ENCODE data around the gene EGF.
"Not testable (repeated sequence)": the region's sequence is repeated elsewhere in the genome, so short reads cannot be mapped to it uniquely, and the experiment has no call there.

The EGF gene

DNA sequence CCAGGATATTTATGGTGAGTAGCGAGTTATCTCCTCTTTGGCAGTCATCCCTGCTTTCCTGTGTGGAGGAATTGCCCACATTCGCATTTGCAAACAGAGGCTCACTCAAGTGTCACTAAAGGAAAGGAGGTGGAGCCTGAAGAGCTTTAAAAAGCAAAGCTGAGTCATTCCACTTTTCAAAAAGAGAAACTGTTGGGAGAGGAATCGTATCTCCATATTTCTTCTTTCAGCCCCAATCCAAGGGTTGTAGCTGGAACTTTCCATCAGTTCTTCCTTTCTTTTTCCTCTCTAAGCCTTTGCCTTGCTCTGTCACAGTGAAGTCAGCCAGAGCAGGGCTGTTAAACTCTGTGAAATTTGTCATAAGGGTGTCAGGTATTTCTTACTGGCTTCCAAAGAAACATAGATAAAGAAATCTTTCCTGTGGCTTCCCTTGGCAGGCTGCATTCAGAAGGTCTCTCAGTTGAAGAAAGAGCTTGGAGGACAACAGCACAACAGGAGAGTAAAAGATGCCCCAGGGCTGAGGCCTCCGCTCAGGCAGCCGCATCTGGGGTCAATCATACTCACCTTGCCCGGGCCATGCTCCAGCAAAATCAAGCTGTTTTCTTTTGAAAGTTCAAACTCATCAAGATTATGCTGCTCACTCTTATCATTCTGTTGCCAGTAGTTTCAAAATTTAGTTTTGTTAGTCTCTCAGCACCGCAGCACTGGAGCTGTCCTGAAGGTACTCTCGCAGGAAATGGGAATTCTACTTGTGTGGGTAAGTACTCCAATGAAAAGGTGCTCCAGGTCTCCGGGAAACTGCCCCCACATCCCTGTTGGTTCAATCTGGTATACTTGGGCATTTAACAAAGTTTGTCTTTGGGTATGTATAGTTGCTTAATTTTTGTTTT is at the start of gene EGF:
Gene EGF, plus strand, starts transcription at position 178 of the 890 bp plus-strand sequence. Its CDS starts 453 bp downstream, at position 631.
- no peak for DNase-seq

DNA sequence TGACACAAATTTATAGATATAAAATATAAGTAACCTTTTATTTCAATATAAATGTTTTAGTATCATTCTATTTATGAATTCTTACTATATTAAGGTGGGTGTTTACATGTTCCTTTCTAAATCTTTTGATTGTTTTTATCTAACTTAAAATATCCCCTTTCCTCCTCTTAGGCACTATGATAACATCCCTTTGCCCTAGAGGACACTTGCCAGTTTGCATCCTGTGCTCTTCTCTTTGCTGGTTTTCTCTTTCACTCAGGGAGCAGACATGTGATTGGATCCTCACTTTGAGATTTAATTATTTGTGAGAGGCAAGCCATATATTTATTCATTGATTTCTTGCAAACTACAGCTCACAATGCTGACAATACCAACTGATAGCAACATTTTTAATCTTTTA is 48.5 kb upstream of the EGF start:
- no peak for DNase-seq

DNA sequence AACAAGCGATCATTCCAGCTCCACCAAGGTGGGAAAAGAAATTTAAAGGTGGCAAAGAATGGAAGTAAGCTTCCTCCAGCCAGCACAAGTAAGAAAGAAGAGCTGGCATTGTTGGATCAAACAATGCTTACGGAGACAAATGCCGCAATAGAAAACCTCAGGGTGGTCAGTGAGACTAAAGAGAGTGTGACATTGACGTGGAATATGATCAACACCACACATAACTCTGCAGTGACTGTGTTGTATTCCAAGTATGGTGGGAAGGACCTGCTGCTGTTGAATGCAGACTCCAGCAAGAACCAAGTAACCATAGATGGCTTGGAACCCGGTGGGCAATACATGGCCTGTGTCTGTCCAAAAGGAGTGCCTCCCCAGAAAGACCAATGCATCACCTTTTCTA is 42.6 kb upstream of the EGF start:
- no peak for DNase-seq

DNA sequence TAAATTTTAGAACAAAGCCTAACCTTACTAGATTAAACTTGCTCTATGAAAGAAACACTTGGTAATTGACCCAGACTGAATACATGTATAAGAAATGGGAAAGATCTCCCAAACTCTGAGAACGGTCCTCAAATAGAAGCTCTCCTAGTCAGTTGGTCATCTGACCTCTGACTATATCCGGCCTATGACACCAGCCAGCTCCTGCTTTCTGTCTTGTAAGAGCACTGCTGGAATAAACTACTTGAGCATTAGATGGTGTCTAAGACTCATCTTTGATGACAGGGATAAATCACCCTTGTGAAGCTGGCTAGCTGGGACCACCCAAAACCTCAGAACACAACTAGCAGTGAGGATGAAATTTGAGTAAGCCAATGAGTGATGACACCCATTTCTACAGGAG is 40.6 kb upstream of the EGF start:
- DNase-seq, result no peak

DNA sequence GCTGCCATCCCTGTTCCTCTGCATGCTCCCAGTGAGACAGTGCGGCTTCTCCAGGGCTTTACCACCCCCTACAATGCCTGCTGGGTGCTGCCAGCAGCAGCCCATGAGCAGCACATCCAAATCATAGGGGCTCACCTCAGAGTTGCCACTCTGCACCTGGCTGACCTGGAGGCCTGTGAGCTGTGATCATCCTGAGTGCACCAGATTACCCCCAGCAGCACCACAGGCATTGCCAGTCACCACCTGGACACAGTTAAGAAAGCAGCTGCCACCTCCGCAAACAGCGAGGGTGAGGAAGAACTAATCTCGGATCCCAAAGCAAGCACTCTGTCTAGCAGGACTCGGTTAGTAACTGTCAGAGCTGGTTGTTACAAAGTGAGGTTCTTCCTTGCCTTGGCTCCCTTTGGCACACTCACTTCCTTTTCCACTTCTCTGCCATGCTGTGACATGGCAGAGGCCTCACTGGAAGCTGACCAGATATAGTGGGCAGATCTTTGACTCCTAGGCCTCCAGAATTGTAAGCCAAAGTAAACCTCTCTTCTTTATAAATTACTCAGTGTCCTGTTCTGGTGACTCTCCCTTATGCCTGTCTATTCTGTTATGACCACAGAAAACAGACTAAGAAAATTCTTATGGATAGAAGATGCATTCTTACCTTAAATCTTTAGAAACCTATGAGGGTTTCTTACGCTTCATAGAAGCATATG is 39.6 kb upstream of the EGF start:
- no peak for DNase-seq

DNA sequence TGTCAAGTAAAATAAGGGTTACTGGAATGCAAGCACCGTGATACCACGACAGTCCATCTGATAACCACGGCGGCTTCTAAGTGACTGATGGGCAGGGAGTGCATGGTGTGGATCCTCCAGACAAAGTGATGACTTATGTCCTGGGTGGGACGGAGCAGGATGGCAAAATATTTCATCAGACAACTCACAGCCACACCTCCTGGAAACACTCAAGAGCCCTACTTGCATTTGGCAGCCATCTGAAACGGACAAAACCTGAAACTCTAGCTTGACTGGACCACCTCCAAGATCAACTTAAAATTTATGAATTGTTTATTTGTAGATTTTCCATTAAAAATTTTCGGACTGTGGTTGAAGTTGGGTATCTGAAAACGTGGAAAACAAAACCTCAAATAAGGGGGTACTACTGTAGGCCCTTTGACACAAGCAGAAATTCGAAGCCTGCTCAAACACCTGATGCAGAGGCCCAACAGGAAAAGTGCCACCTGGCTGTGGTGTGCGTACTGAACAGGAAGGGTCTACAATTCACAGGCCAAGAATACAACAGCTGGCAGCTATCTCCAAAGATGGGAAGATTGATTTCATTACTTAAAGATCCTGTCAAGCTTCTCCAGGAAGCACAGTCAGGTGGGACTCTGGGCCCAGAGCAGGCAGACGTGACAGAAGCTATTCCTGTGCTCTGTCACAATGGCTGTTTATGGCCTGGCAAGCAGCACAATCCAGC is 38.7 kb upstream of the EGF start:
- DNase-seq, result no peak

DNA sequence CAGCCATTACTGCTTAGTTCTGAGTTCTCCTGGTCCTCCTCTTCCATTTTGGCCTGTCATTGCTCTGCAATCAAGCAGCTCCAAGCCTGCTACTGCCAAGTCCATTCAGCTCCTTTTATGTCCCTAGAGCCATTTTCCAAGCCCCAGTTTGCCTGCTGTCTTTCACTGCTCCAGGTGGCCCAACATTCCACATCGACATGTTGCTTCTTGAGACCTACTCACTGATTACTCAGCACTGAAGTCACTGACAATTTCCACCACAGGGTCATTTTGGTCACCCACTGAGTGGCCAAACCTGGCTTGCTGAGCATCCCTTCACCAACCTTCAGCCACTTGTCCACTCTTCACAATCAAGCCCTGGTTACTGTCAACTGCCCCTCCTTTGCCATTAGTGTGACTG is 37.6 kb upstream of the EGF start:
- DNase-seq, result no peak

DNA sequence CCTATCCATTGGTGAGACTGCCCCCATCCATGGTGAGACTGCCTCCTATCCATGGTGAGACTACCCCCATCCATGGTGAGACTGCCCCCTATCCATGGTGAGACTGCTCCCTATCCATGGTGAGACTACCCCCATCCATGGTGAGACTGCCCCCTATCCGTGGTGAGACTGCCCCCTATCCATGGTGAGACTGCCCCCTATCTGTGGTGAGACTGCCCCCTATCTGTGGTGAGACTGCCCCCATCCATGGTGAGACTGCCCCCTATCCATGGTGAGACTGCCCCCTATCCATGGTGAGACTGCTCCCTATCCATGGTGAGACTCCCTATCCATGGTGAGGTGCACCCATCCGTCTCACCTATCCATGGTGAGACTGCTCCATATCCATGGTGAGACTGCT is 37.1 kb upstream of the EGF start:
- not testable (repeated sequence) for DNase-seq

DNA sequence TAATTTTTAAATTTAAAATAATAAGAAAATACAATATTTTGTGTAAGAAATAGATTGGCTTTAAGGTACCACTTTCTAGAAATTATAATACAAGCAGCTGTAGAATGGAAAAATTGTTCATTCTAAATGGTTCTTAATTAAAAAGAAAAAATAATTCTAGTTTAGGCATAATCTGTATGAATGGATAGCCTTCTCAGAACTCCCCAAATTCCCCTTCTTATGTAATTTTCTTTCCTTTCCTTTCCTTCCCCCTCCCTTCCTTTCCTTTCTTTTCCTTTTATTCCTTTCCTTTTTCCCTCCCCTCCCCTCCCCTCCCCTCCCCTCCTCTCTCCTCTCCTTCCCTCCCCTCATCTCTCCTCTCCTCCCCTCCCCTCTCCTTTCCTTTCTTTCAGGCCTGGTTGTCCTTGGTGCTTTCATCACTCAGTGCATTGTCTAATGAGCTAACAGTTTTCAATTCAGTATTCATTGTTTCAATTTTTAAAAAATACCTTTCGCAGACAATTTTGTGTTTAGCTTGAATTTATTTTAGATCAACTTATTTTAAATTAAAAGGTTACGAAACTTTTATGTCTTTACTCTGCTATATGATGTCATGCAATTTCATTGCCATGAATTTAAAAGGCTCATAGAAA is 35.9 kb upstream of the EGF start:
- DNase-seq, result no peak

DNA sequence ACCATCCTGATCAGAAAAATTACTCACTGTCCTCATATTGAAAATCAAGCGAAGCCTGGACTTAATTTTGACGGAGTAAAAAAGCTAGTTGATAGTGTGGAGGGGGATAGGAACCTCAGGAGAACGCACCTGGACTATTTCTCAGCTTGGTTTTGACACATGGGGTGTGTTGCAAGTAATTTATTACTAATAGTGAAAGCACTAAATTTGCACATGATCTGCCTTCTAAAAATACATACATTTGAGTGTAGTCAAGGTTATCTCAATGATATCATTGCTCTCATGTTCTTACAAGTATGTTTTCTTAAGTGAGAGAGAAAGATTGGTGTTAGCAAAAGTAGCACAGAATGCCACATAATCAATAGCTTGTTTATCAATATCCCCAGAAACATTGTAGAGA is 35.3 kb upstream of the EGF start:
- DNase-seq, result no peak

DNA sequence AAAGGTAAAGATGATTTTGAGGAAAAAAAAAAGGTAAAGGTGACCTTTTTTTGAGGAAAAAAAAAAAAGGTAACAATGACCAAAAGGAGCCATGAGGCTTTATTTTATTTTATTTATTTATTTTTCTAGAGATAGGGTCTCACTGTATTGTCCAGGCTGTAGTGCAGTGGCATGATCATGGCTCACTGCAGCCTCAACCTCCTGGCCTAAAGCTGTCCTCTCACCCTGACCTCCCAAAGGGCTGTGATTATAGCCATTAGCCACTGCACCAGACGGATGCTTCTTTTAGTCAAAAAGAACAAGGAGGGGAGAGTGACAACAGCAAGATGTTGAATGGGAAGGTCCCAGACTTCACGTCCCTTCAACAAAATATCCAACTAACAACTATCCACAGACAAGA is 34.3 kb upstream of the EGF start:
- DNase-seq, result no peak

DNA sequence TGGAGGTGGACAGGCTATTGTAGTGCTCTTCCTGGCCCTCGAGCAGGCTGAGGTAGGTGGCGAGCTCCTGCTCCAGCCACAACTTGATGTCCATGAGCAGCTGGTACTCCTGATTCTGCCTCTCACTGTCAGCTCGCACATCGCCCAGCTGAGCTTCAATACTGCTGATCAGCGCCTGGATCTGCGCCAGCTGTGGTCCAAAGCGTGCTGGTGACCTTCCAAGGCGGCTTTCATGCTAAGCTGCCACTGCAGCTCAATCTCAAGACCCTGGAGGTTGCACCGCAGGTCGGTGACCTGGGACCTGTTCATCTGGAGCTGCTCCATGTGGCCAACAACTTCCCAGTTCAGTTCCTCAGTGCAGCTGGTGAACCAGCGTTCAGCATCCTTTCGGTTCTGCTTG is 33.6 kb upstream of the EGF start:
- no peak for DNase-seq

DNA sequence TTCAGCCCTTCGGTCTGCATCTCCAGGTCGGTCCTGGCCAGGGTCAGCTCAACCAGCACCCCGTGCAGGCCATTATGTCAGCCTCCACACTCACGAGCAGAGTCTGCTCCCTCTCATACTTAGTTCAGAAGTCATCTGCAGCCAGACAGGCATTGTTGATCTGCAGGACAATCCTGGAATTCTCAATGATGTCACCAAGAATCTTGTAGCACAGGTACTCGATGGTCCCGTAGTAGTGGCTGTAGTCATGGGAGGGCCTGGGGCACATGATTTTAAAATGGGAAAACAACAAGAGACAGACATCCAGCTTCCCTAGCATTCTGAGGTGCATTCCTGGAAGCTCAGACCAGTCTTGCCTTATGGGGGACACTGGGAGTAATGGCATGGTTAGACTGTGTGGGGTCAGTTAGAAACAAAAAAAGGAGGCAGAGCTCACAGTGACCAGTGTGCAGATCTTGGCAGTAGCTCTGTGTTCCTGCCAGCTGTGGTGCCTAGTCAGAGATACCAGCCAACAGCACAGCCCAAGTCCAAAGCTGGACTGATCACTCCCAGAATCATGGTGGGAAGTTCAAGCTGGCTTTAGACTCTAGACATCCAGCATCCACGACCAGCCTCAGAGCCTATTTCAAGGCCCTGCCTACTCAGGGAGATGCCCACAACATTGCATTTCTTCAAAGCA is 32.9 kb upstream of the EGF start:
- DNase-seq, result no peak

DNA sequence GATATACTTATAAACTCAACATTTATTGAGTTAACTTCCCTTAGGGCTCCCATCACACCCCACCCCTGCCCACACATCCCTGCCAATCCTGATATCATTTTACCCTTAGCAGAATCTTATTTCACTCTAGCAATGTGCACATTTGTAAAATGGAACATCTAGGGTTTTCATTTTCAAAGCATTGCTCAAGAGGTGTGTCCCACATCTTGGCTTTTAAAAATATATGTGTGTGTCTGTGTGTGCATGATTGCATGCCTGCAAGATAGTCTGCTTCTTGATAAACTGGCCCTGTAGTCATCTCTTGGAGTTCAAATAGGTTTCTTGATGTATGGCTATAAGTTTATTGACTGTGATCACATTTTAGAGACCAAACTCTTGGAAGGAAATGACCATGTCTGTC is 26.4 kb upstream of the EGF start:
- no peak for DNase-seq

DNA sequence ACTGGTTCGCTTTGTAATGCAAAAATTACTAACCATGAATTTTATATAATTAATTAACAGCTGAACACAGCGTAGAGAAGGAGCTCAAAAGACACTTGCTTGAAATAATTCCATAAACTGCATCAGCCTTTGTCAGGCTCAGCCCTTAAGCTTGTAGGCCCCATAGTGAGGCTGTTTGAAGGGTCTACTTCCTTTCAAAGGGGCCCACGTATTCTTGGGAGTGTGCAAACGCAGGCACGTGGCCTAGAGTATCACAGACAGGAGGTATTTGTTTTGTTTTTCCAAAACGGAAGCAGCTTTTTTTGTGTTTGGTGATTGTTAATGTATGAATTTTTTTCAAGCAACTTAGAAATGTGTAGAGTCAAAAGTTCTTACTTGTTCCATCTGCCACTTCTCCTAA is 25.6 kb upstream of the EGF start:
- DNase-seq, result no peak

DNA sequence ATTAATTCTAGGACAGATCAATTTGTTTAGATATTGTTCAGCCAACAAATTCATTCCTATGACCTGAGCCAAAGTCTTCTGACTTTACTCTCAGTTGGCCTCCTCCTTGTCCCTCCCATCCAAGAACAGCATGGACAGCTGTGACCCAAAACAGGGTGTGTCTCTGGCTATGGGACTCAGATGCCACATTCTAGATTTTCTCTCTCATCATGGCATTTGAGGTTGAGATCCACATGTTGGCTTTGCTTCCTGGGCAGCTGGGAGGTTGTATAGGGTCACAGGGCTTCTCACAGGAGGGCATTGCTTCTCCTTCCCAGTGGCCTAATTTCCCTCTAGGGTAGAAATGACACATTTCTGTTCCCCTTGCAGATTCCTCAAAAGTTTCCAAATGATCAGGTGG is 22.6 kb upstream of the EGF start:
- DNase-seq, result no peak

DNA sequence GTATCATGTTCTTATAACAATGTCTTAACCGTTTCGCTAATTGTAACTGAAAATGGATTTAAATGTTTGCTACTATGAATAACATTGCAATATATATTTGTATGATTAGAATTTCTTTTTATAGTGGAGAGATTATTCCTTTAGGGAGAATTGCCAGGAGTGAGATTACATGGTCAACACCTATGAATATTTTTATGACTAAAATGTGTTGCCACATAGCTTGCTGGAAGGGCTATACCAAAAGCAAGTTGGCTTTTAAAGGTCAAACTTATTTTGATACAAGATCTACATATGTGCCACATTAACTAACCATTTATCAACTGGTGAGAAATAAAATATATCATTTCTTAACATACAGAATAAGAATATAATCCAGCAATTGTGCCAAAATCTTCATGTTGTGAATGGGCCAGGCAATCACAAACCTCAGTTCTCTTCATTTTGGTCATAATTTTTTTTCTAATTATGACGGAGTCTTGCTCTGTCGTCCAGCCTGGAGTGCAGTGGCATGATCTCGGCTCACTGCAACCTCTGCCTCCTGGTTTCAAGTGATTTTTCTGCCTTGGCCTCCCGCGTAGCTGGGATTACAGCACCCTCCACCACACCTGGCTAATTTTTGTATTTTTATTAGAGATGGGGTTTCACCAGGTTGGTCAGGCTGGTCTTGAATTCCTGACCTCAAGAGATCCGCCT is 10.0 kb upstream of the EGF start:
- no peak for DNase-seq

DNA sequence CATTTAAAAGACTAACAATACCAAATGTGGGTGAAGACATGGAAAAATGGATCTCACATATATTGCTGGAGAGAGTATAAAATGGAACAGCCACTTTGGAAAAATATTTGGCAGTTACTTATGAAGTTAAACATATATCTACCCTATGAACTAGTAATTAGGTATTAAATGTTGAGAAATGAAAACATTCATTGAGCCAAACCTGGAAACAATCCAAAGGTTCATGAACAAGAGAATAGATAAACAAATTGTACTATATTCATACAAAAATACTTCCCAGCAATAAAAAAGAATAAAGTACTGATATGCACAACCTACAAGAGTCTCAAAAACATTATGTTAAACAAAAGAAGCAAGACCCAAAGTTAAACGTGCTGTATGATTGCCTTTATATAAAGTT is 4.0 kb upstream of the EGF start:
- no peak for DNase-seq

DNA sequence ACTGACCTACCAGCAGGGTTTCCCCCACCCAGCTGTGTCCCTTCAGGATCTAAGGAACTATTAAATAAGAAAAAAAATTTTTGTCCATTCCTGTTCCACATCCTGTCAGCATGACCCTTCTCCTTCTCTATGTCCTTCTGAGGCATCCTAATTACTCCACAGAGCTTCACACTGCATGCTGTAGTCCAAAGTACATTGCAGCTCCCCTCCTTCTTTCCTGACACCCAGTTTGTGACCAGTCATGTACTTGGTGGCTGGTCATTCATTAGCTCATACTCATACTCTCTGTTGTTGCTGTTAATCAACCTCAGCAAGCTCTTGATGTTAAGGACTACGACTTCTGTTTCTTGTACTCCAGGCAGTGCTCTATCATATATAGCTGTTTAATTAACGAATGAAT is 2.4 kb upstream of the EGF start:
- no peak for DNase-seq

DNA sequence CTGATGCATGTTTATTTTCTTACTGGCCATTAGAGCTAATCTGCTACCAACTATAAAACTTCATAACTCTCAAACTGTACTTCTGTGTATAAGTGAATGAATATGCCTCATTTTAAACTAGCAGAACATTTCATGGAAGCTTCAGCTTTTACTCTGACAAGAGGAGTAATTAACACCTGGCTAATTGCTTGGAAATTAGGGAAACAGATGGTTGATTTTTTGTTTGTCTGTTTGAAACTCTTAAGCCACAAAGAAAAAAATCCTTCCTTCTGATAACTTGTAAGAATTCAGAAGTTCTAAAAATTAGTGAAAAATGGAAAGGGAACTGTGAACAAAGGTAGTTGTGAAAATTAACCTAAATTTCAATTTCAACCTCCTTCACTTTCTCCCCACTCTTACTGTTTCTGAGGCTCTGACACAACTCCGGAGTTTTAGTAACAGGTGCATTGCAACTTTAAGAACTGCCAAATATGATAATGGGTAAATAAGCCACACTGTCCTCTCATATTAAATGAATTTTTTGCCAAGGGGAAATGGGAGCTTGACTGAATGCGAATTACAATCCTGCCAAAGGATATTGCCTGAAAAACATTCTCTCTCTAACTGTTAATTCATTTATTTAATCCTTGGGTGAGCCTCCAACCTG is 1.0 kb downstream of the EGF start:
- no peak for DNase-seq

DNA sequence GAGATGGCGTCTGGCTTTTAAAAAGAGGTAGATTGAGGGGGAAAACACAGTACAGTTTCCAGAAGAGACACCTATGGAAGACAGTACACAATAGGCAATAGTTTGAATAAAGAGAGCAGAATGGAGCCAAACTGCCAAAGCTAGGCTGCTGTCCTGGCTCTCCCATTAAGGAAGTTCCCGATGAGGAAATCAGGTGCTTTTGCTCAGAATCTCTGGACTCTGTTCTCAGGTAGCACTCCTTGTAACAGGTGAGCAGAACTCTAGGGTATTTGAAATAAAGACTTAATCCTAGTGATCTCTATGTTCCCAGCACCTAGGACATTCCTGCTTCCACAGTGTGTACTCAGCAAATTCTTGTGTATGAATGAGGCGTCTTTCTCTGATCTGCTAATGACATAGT is 1.6 kb downstream of the EGF start:
- DNase-seq, result peak; percentile 3
